ENCODE results near the gene HIF3A. TPM values are rescaled to one million over a fixed set of nuclear protein-coding genes. Genes with fewer than 3 reads are reported as not detected.

Gene HIF3A
- total RNA-seq, 1 donor from 2014 or later = not detected

- DNase-seq = no peak
- Mint-ChIP-seq H3K4me1 (no peaks in the 10 kb centered on the region), H3K27me3 (peaks cover 24% of the 10 kb centered on the region), H3K36me3 (ENCODE audit: low read depth) (no peaks in the 10 kb centered on the region), H3K4me3 (no peak overlapping the region), H3K9me3 (no peaks in the 10 kb centered on the region), H3K27ac (no peak overlapping the region)
- intact Hi-C loops (cut with micrococcal nuclease) = no loop called here
Observed at GRCh38 chr19:46279177-46279576, 17.7 kb upstream of the HIF3A start.

- intact Hi-C loops (cut with micrococcal nuclease) = loop anchor here (5.0 to 10.0 kb wide), 2 partner anchors 121 to 229 kb away; no protein-coding TSS in a partner anchor
- no peak for DNase-seq
- Mint-ChIP-seq H3K4me3 (no peak overlapping the region), H3K27me3 (peaks cover 7% of the 10 kb centered on the region), H3K36me3 (ENCODE audit: low read depth) (no peaks in the 10 kb centered on the region), H3K27ac (no peak overlapping the region), H3K4me1 (no peaks in the 10 kb centered on the region), H3K9me3 (no peaks in the 10 kb centered on the region)
Observed at GRCh38 chr19:46283771-46284170, 13.1 kb upstream of the HIF3A start.

- DNase-seq = no peak
- H3K4me1 Mint-ChIP-seq = no peaks in the 10 kb centered on the region
- H3K9me3 Mint-ChIP-seq = peaks cover 3% of the 10 kb centered on the region
- H3K27me3 Mint-ChIP-seq = peaks cover 4% of the 10 kb centered on the region
- intact Hi-C loops (cut with micrococcal nuclease) = loop anchor here (5.0 to 10.0 kb wide), 2 partner anchors 120 to 228 kb away; no protein-coding TSS in a partner anchor
- no peak overlapping the region for H3K4me3 Mint-ChIP-seq
- H3K27ac Mint-ChIP-seq = no peak overlapping the region
- H3K36me3 Mint-ChIP-seq (ENCODE audit: low read depth) = no peaks in the 10 kb centered on the region
Observed at GRCh38 chr19:46284635-46285034, 12.2 kb upstream of the HIF3A start.

DNA sequence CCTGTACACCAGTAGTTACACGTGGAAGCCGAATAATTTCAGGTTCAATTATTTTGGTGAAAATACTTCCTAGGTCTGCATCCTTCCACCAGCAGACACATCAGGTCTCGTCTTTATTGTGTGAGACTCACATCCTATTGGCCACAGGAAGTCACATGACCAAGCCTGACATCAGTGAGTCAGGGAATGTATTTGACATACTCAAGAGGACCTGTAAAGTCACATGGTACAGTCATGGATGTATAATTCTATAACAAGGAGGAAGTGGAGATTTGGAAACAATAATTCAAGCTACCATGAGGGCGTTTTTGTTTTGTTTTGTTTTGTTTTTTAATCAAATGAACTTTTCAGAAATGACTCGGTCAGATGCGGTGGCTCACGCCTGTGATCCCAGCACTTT is 9.3 kb upstream of the HIF3A start:
- DNase-seq = no peak
- H3K4me3 Mint-ChIP-seq = no peak overlapping the region
- H3K36me3 Mint-ChIP-seq (ENCODE audit: low read depth) = no peaks in the 10 kb centered on the region
- H3K9me3 Mint-ChIP-seq = peaks cover 9% of the 10 kb centered on the region
- intact Hi-C loops (cut with micrococcal nuclease) = loop anchor here (10.0 kb wide), 1 partner anchor 117 kb away; no protein-coding TSS in a partner anchor
- H3K27ac Mint-ChIP-seq = no peak overlapping the region
- peaks cover 1% of the 10 kb centered on the region for H3K27me3 Mint-ChIP-seq
- H3K4me1 Mint-ChIP-seq = no peaks in the 10 kb centered on the region

GRCh38 chr19:46288896-46289588 is 7.8 kb upstream of the HIF3A start:
- H3K9me3 Mint-ChIP-seq = peaks cover 9% of the 10 kb centered on the region
- DNase-seq = no peak

GRCh38 chr19:46289724-46290619 is 6.9 kb upstream of the HIF3A start:
- no peak overlapping the region for H3K27ac Mint-ChIP-seq
- H3K27me3 Mint-ChIP-seq = peaks cover 2% of the 10 kb centered on the region
- intact Hi-C loops (cut with micrococcal nuclease) = loop anchor here (10.0 kb wide), 1 partner anchor 115 kb away; no protein-coding TSS in a partner anchor

More at GRCh38 chr19:46288896-46289588, 7.8 kb upstream of the HIF3A start:
- Mint-ChIP-seq H3K27me3 (no peaks in the 10 kb centered on the region), H3K27ac (no peak overlapping the region), H3K4me1 (no peaks in the 10 kb centered on the region), H3K4me3 (no peak overlapping the region), H3K36me3 (ENCODE audit: low read depth) (no peaks in the 10 kb centered on the region)
- intact Hi-C loops (cut with micrococcal nuclease) = loop anchor here (10.0 kb wide), 1 partner anchor 116 kb away; no protein-coding TSS in a partner anchor

GRCh38 chr19:46291829-46292228 is 5.0 kb upstream of the HIF3A start:
- H3K4me1 Mint-ChIP-seq = no peaks in the 10 kb centered on the region
- intact Hi-C loops (cut with micrococcal nuclease) = no loop called here
- no peak overlapping the region for H3K4me3 Mint-ChIP-seq
- H3K36me3 Mint-ChIP-seq (ENCODE audit: low read depth) = no peaks in the 10 kb centered on the region
- peaks cover 14% of the 10 kb centered on the region for H3K27me3 Mint-ChIP-seq
- no peak overlapping the region for H3K27ac Mint-ChIP-seq
- H3K9me3 Mint-ChIP-seq = peaks cover 9% of the 10 kb centered on the region
- DNase-seq = no peak

More at GRCh38 chr19:46289724-46290619, 6.9 kb upstream of the HIF3A start:
- Mint-ChIP-seq H3K4me1 (no peaks in the 10 kb centered on the region), H3K4me3 (no peak overlapping the region), H3K9me3 (peaks cover 9% of the 10 kb centered on the region), H3K36me3 (ENCODE audit: low read depth) (no peaks in the 10 kb centered on the region)
- no peak for DNase-seq

- Mint-ChIP-seq H3K36me3 (ENCODE audit: low read depth) (no peaks in the 10 kb centered on the region), H3K27ac (no peak overlapping the region), H3K4me3 (no peak overlapping the region), H3K4me1 (no peaks in the 10 kb centered on the region), H3K27me3 (peaks cover 21% of the 10 kb centered on the region), H3K9me3 (peaks cover 7% of the 10 kb centered on the region)
- DNase-seq = no peak
- intact Hi-C loops (cut with micrococcal nuclease) = no loop called here
Observed at GRCh38 chr19:46294494-46294893, 2.3 kb upstream of the HIF3A start.

DNA sequence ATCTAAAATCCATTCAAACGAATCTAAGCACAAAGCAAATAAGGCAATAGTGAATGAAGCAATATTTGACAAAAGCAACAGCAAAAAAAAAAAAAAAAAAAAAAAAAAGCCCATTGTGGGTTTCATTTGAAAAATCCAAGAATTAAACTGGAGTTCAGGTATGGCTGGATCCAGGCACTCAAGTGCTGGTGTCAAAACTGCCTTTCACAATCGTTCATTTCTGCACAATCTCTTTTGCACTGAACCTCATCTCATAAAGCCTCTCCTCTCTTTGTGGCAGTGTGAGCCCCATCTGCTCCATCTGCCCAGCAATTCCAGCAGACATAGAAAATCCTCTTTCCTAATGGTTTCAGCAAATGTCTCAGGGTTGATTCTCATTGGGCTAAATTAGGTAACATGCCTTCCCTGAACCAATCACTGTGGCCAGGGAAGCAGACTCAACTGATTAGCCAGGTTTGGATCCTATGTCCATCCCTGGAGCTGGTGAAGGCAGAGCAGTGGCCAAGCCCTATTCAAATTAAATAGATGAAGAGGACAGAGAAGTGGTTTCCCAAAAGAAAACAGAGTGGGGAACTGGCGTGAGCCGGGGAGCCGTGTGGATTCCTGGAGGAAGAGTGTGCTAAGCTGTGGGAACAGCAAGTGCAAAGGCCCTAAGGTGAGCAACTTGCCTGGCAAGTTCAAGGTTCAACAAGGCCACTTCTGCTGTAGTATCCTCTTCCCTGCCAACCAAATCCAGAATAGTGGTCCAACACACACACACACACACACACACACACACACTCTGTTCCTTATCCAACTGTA is 1.2 kb upstream of the HIF3A start:
- Mint-ChIP-seq H3K9me3 (no peaks in the 10 kb centered on the region), H3K27ac (no peak overlapping the region), H3K4me3 (no peak overlapping the region), H3K27me3 (peaks cover 28% of the 10 kb centered on the region), H3K36me3 (ENCODE audit: low read depth) (no peaks in the 10 kb centered on the region), H3K4me1 (no peaks in the 10 kb centered on the region)
- DNase-seq = no peak
- intact Hi-C loops (cut with micrococcal nuclease) = no loop called here

GRCh38 chr19:46296202-46296480 is 701 bp upstream of the HIF3A start:
- Mint-ChIP-seq H3K36me3 (ENCODE audit: low read depth) (no peaks in the 10 kb centered on the region), H3K27me3 (peaks cover 28% of the 10 kb centered on the region), H3K4me3 (no peak overlapping the region), H3K9me3 (no peaks in the 10 kb centered on the region), H3K4me1 (no peaks in the 10 kb centered on the region), H3K27ac (no peak overlapping the region)
- intact Hi-C loops (cut with micrococcal nuclease) = no loop called here
- no peak for DNase-seq

DNA sequence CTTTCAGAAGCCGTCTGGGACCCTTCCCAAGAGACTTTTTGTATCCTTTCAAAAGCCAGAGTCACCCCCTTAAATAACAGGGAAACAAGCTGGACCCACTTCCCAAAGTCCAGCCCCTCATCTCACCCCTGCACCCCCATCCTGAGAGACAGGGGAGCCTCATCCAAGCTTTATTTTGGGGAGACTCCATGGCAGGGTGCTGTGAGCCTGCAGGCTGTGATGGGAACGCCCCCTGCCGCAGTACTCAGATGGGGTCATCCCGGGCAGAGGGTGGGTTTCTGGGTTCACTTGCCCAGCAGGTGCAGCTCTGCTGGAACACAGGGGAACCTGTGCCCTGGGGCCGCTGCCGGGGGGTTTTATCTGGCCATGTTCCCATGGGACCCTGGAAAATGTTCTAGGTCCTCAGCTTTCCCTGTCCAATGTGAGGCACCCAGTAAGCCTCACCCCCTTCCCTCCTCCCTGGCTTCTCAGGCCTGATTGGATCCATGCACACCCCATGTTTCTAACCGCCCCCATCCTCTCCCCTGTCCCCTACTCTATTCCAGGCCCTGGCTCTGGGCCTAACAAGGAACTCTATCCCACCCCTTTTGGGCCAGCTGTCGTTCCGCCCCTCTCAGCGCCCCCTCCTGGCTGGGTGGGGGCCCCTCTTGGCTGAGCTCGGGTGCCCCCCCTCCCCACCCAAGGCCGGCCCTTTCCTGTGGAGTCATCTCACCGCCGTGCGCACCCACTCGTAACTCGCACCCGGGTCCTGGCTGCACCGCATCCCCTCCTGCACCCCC is 1.0 kb downstream of the HIF3A start:
- no peak for DNase-seq
- no peak overlapping the region for H3K4me3 Mint-ChIP-seq
- H3K27me3 Mint-ChIP-seq = peaks cover 28% of the 10 kb centered on the region
- no peaks in the 10 kb centered on the region for H3K4me1 Mint-ChIP-seq
- no peaks in the 10 kb centered on the region for H3K36me3 Mint-ChIP-seq (ENCODE audit: low read depth)
- intact Hi-C loops (cut with micrococcal nuclease) = no loop called here
- H3K27ac Mint-ChIP-seq = no peak overlapping the region
- H3K9me3 Mint-ChIP-seq = no peaks in the 10 kb centered on the region

GRCh38 chr19:46298479-46299003 is 1.7 kb downstream of the HIF3A start:
- intact Hi-C loops (cut with micrococcal nuclease) = no loop called here
- no peaks in the 10 kb centered on the region for H3K9me3 Mint-ChIP-seq

DNA sequence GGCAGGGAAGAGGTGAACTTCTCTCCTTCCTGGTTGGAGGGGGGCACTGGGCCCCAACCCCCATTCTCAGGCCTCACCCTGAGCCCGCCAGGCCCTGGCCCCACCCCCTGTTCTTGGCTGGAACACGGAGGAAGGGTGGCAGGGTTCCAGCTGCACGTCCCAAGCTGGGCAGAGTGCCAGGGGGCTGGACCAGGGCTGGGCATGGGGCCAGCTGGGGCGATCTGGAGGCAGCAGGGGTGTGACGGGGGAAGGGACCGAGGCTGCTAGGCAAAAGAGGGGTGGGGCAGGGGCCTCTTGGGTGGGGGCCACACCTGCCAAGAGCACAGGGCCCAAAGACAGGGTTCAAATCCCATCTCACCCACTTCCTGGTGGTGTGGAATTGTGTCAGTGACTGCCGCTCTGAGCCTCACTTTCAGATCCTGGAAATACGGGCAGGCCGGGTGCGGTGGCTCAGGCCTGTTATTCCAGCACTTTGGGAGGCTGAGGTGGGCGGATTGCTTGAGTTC is 2.2 kb downstream of the HIF3A start:
- no peaks in the 10 kb centered on the region for H3K36me3 Mint-ChIP-seq (ENCODE audit: low read depth)
- H3K27me3 Mint-ChIP-seq = peaks cover 28% of the 10 kb centered on the region
- H3K4me1 Mint-ChIP-seq = no peaks in the 10 kb centered on the region
- H3K27ac Mint-ChIP-seq = no peak overlapping the region
- H3K9me3 Mint-ChIP-seq = no peaks in the 10 kb centered on the region
- intact Hi-C loops (cut with micrococcal nuclease) = no loop called here
- H3K4me3 Mint-ChIP-seq = no peak overlapping the region
- DNase-seq = no peak

More at GRCh38 chr19:46298479-46299003, 1.7 kb downstream of the HIF3A start:
- Mint-ChIP-seq H3K27ac (no peak overlapping the region), H3K36me3 (ENCODE audit: low read depth) (no peaks in the 10 kb centered on the region), H3K4me3 (no peak overlapping the region), H3K4me1 (no peaks in the 10 kb centered on the region), H3K27me3 (peaks cover 28% of the 10 kb centered on the region)
- no peak for DNase-seq

Measured in activated CD4-positive, alpha-beta T cell treated with anti-CD3 and anti-CD28 coated beads, Interleukin-2, amount 10 ng/mL, durations not matched to agents 24 days and 14 days (primary cell).